SK-N-SH (cell line): ENCODE results near the gene ANK2. TPM values are rescaled to one million over a fixed set of nuclear protein-coding genes. Genes with fewer than 3 reads are reported as not detected.

ENCODE experiments used
- CTCF ChIA-PET: fragments of 300-600, 350-600 bp; formaldehyde crosslinking; extraction: SDS; loops from one replicate; lab custom pipeline; 2021; lab: Yijun Ruan, JAX
- POLR2A ChIA-PET: fragments of 350-600 bp; sonication (Branson Sonifier 250); formaldehyde crosslinking; extraction: SDS; loops from one replicate; lab custom pipeline; 2020; ENCODE audit warnings: antibody characterized with exemption, inconsistent platforms; lab: Yijun Ruan, JAX
- DNase-seq: peaks from one replicate; pipeline ENCODE4 v3.0.0; 2012
- H2AFZ ChIP-seq: fragments of 200-600 bp; sonication (generic); 2 replicates; pipeline ENCODE4 v1.8.1; 2016; ENCODE audit warnings: antibody characterized with exemption, mild to moderate bottlenecking, low read depth
- H3F3A ChIP-seq: fragments of 200-600 bp; sonication (generic); replicated peaks from 2 replicates; pipeline ENCODE3; 2016; ENCODE audit warnings: antibody characterized with exemption, mild to moderate bottlenecking; ENCODE audit not compliant: insufficient read depth
- H3K27ac ChIP-seq, 2 experiments: fragments of 200-500 bp in 1 of 2; fragments of 200-600 bp in 1 of 2; sonication (Bioruptor generic) in 1 of 2; sonication (generic), shearing (Covaris generic) in 1 of 2; 2 replicates each; pipeline versions ENCODE4 v1.5.1 to v1.6.1; 2014 to 2016; ENCODE audit warnings: low read depth in 2 of 2, inconsistent platforms in 1 of 2, low read length in 1 of 2, mild to moderate bottlenecking in 1 of 2, mixed read lengths in 1 of 2
- H3K27me3 ChIP-seq: fragments of 200-600 bp; sonication (generic), shearing (Covaris generic); 2 replicates; pipeline ENCODE4 v1.6.1; 2016; ENCODE audit warnings: mixed run types; ENCODE audit not compliant: insufficient read depth
- H3K36me3 ChIP-seq, 2 experiments: fragments of 200-500 bp in 1 of 2; fragments of 200-600 bp in 1 of 2; sonication (Bioruptor generic) in 1 of 2; sonication (generic) in 1 of 2; replicated peaks in 1 of 2; 2 replicates each; pipeline versions ENCODE3 to v1.5.1; 2014 to 2016; ENCODE audit warnings: low read length in 1 of 2, mild to moderate bottlenecking in 1 of 2; ENCODE audit not compliant: insufficient read depth in 2 of 2, control insufficient read depth in 1 of 2
- H3K4me1 ChIP-seq, 2 experiments: fragments of 200-500 bp in 1 of 2; fragments of 200-600 bp in 1 of 2; sonication (Bioruptor generic) in 1 of 2; sonication (generic), shearing (Covaris generic) in 1 of 2; 2 replicates each; pipeline versions ENCODE4 v1.5.1 to v1.6.1; 2014 to 2016; ENCODE audit warnings: low read depth in 1 of 2, low read length in 1 of 2, mixed run types in 1 of 2; ENCODE audit not compliant: insufficient read depth in 2 of 2, control insufficient read depth in 1 of 2
- H3K4me2 ChIP-seq: fragments of 200-600 bp; sonication (generic), shearing (Covaris generic); 2 replicates; pipeline ENCODE4 v1.6.1; 2017; ENCODE audit warnings: mixed run types
- H3K4me3 ChIP-seq, 2 experiments: fragments of 200-500 bp in 1 of 2; fragments of 200-600 bp in 1 of 2; sonication (Bioruptor generic) in 1 of 2; sonication (generic), shearing (Covaris generic) in 1 of 2; 2 replicates each; pipeline versions ENCODE4 v1.5.1 to v1.8.1; 2014 to 2016; ENCODE audit warnings: low read depth in 2 of 2, inconsistent platforms in 1 of 2, low read length in 1 of 2, mild to moderate bottlenecking in 1 of 2, mixed read lengths in 1 of 2, moderate library complexity in 1 of 2
- H3K79me2 ChIP-seq: fragments of 200-600 bp; sonication (generic); 2 replicates; pipeline ENCODE4 v1.8.1; 2017; ENCODE audit warnings: mild to moderate bottlenecking; ENCODE audit not compliant: insufficient read depth
- H3K9ac ChIP-seq: fragments of 200-600 bp; sonication (generic); 2 replicates; pipeline ENCODE4 v1.6.1; 2017; ENCODE audit warnings: mixed run types
- H3K9me2 ChIP-seq: fragments of 200-600 bp; sonication (generic); 2 replicates; pipeline ENCODE4 v1.6.1; 2017; ENCODE audit warnings: mixed run types
- H3K9me3 ChIP-seq: fragments of 200-600 bp; sonication (generic); 2 replicates; pipeline ENCODE4 v1.6.1; 2017; ENCODE audit warnings: mixed run types, mild to moderate bottlenecking, moderate library complexity
- H4K20me1 ChIP-seq: fragments of 200-600 bp; sonication (generic); 2 replicates; pipeline ENCODE4 v1.6.1; 2017; ENCODE audit warnings: mild to moderate bottlenecking, mixed run types; ENCODE audit not compliant: insufficient read depth
- CTCF ChIP-seq: fragments of 200-600 bp; sonication (generic); IDR thresholded peaks from 2 replicates; pipeline ENCODE4 v1.6.1; 2017; ENCODE audit warnings: antibody characterized with exemption, mild to moderate bottlenecking, moderate library complexity
- EP300 ChIP-seq, 2 experiments: IDR thresholded peaks; 2 replicates each; pipeline versions ENCODE4 v1.4.0 to v1.6.1; 2012; ENCODE audit warnings: borderline replicate concordance in 1 of 2, low read depth in 1 of 2, low read length in 1 of 2
- EZH2phosphoT487 ChIP-seq: fragments of 200-600 bp; sonication (generic); IDR thresholded peaks from 2 replicates; pipeline ENCODE4 v1.6.1; 2017; ENCODE audit warnings: low read depth, mixed run types, mild to moderate bottlenecking, antibody characterized with exemption, moderate library complexity, borderline replicate concordance
- NFIC ChIP-seq: IDR thresholded peaks from 2 replicates; pipeline ENCODE4 v1.4.0; 2012; ENCODE audit warnings: borderline replicate concordance
- POLR2AphosphoS5 ChIP-seq: IDR thresholded peaks from 2 replicates; pipeline ENCODE4 v1.6.1; 2012; ENCODE audit warnings: low read depth, low read length
- REST ChIP-seq: IDR thresholded peaks from 2 replicates; pipeline ENCODE4 v1.6.1; 2012; ENCODE audit warnings: mild to moderate bottlenecking, low read depth, low read length, moderate library complexity
- RXRA ChIP-seq: IDR thresholded peaks from 2 replicates; pipeline ENCODE4 v1.4.0; 2012; ENCODE audit warnings: low read depth, mild to moderate bottlenecking, borderline replicate concordance
- USF1 ChIP-seq: IDR thresholded peaks from 2 replicates; pipeline ENCODE4 v1.4.0; 2012; ENCODE audit warnings: low read depth, borderline replicate concordance
- YY1 ChIP-seq: IDR thresholded peaks from 2 replicates; pipeline ENCODE4 v1.4.0; 2012; ENCODE audit warnings: low read depth, mild to moderate bottlenecking
- ZBTB33 ChIP-seq: IDR thresholded peaks from 2 replicates; pipeline ENCODE4 v1.4.0; 2012; ENCODE audit warnings: low read depth, borderline replicate concordance
- WGBS: methylation state at CpG from one replicate; pipeline ENCODE4 v1.1.6; 2017; ENCODE audit warnings: low lambda C conversion rate; 5-methylcytosine and 5-hydroxymethylcytosine counted together
- polyA plus RNA-seq, 3 experiments: library from polyadenylated mRNA; depleted of rRNA; stranded (reverse); fragments of >200 nt; gene quantifications; 2 replicates each; pipeline ENCODE4 v1.2.3, GENCODE V29; 2012
- TF ChIP-seq, protein P1 (sequence below): fragments of 150-350 bp; IDR thresholded peaks from 2 replicates; pipeline ENCODE4 v1.6.1; 2017; ENCODE audit warnings: antibody characterized with exemption, low read length, low read depth, borderline replicate concordance

The ANK2 gene
- polyA plus RNA-seq, 1 of the 3 experiments (the other 2 are of a cell fraction): 0.69 TPM

DNA sequence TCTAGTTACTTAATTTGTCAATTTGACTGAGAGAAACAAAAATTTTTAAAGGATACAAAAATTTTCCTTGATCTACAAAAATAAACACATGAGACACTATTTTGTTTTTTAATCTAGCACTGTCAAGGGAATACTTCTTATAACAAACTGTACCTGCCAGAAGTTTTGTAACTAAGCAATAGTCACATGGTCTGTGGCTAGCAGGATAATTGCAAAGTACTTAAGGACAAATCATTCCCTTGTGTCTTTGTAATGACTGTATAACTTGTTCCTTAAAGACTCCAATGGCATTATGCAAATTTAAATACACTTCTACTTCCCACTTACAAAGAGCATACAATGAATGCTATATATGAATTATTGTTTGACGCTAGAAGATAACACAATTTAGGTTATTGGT lies 25.1 kb upstream of the ANK2 start (continued):
- TF ChIP-seq CTCF (no peak), EP300 (IDR thresholded peaks at IDR 0.05; ENCODE audit: borderline replicate concordance in 1 of 2, low read depth in 1 of 2, low read length in 1 of 2) (no peak), EZH2phosphoT487 (no peak), ZBTB33 (no peak)

GRCh38 chr4:113025416-113025815 lies 24.0 kb upstream of the ANK2 start:
- H3K4me1 ChIP-seq: no peaks in the 10 kb centered on the region; a peak in 1 of 4 replicates
- H3K27me3 ChIP-seq: no peaks in the 10 kb centered on the region
- H3K27ac ChIP-seq: no peak overlapping the region
- no peaks in the 10 kb centered on the region for H4K20me1 ChIP-seq
- ChIA-PET POLR2A (no interaction called here), CTCF (interaction anchor here (1.2 kb wide), 1 partner anchor 24 kb away, joined by 5 read pairs; the partner anchor contains the start of gene ANK2)
- no peak overlapping the region for H3K4me3 ChIP-seq
- H3K4me2 ChIP-seq: no peak overlapping the region
- no peaks in the 10 kb centered on the region for H3K36me3 ChIP-seq
- H3K9me2 ChIP-seq: no peaks in the 10 kb centered on the region
- no peaks in the 10 kb centered on the region for H3K9me3 ChIP-seq
- H2AFZ ChIP-seq: no peak overlapping the region
- 86% methylated on average over 1 of the region's 1 CpG for WGBS
- no peak for DNase-seq
- no peak overlapping the region for H3K9ac ChIP-seq
- H3K79me2 ChIP-seq: no peaks in the 10 kb centered on the region
- no peak for TF ChIP-seq POLR2AphosphoS5
- no peak for TF ChIP-seq REST
- no peak for TF ChIP-seq EZH2phosphoT487
- no peak for TF ChIP-seq NFIC
- no peak for TF ChIP-seq RXRA
- TF ChIP-seq USF1: no peak
- TF ChIP-seq YY1: no peak
- TF ChIP-seq, protein P1, sequence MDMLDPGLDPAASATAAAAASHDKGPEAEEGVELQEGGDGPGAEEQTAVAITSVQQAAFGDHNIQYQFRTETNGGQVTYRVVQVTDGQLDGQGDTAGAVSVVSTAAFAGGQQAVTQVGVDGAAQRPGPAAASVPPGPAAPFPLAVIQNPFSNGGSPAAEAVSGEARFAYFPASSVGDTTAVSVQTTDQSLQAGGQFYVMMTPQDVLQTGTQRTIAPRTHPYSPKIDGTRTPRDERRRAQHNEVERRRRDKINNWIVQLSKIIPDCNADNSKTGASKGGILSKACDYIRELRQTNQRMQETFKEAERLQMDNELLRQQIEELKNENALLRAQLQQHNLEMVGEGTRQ: no peak
- TF ChIP-seq CTCF: no peak
- H3F3A ChIP-seq: no peaks in the 10 kb centered on the region
